DOHH2 (cell line): ENCODE results near the gene FBN1.

Experiments
- H3F3A ChIP-seq: fragments of 200-600 bp; sonication (generic), shearing (Covaris generic); 2 replicates; pipeline ENCODE4 v1.6.0; 2016; ENCODE audit warnings: antibody characterized with exemption, mild to moderate bottlenecking; ENCODE audit not compliant: control insufficient read depth, insufficient read depth
- H3K27ac ChIP-seq: fragments of 200-600 bp; sonication (generic); 2 replicates; pipeline ENCODE4 v1.5.1; 2014; ENCODE audit warnings: low read depth, mild to moderate bottlenecking, low read length, moderate library complexity
- H3K27me3 ChIP-seq: fragments of 200-600 bp; sonication (generic); 2 replicates; pipeline ENCODE4 v1.6.1; 2014; ENCODE audit warnings: mild to moderate bottlenecking, low read length, mixed read lengths; ENCODE audit not compliant: control insufficient read depth
- H3K36me3 ChIP-seq: fragments of 200-600 bp; sonication (generic); 2 replicates; pipeline ENCODE4 v1.6.1; 2014; ENCODE audit warnings: mild to moderate bottlenecking, low read length, moderate library complexity, mixed read lengths; ENCODE audit not compliant: control insufficient read depth
- H3K4me1 ChIP-seq: fragments of 200-600 bp; sonication (generic); 2 replicates; pipeline ENCODE4 v1.6.1; 2014; ENCODE audit warnings: mild to moderate bottlenecking, low read length, mixed read lengths; ENCODE audit not compliant: control insufficient read depth
- H3K4me2 ChIP-seq: fragments of 200-600 bp; sonication (generic); 2 replicates; pipeline ENCODE4 v1.6.0; 2014; ENCODE audit warnings: mild to moderate bottlenecking, low read length, moderate library complexity
- H3K4me3 ChIP-seq: fragments of 200-600 bp; sonication (generic); 2 replicates; pipeline ENCODE4 v1.5.1; 2014; ENCODE audit warnings: mild to moderate bottlenecking, low read length, mixed read lengths
- H3K79me2 ChIP-seq: fragments of 200-600 bp; sonication (generic); 2 replicates; pipeline ENCODE4 v1.6.1; 2014; ENCODE audit warnings: mild to moderate bottlenecking, low read length, mixed read lengths; ENCODE audit not compliant: control insufficient read depth
- H3K9me2 ChIP-seq: fragments of 200-600 bp; sonication (generic); replicated peaks from 2 replicates; pipeline ENCODE4 v1.6.1; 2014; ENCODE audit warnings: mild to moderate bottlenecking, low read length, mixed read lengths; ENCODE audit not compliant: control insufficient read depth
- H3K9me3 ChIP-seq: fragments of 200-600 bp; sonication (generic); 2 replicates; pipeline ENCODE4 v1.6.1; 2014; ENCODE audit warnings: antibody characterized with exemption, low read length, mixed read lengths; ENCODE audit not compliant: control insufficient read depth, insufficient read depth
- H4K20me1 ChIP-seq: fragments of 200-600 bp; sonication (generic); 2 replicates; pipeline ENCODE4 v1.6.0; 2014; ENCODE audit warnings: low read depth, mild to moderate bottlenecking, antibody characterized with exemption, low read length, moderate library complexity; ENCODE audit not compliant: control insufficient read depth, insufficient read depth
- CTCF ChIP-seq: fragments of 200-600 bp; sonication (generic); IDR thresholded peaks from one replicate; pipeline ENCODE4 v1.5.1; 2014; ENCODE audit warnings: antibody characterized with exemption, mild to moderate bottlenecking, low read depth, low read length; ENCODE audit not compliant: poor library complexity, severe bottlenecking
- EZH2phosphoT487 ChIP-seq: fragments of 200-600 bp; sonication (generic); IDR thresholded peaks from 2 replicates; pipeline ENCODE4 v1.6.1; 2017; ENCODE audit warnings: borderline replicate concordance, mild to moderate bottlenecking, antibody characterized with exemption, low read length, moderate library complexity, mixed read lengths

Gene FBN1

GRCh38 chr15:48493763-48494225, 151.7 kb downstream of the FBN1 start:
- Histone ChIP-seq H3K4me3 (no peak overlapping the region), H3K9me2 (no peaks in the 10 kb centered on the region), H3K27me3 (no peaks in the 10 kb centered on the region), H3K27ac (no peak overlapping the region), H3K4me2 (no peak overlapping the region), H3F3A (no peaks in the 10 kb centered on the region), H4K20me1 (no peaks in the 10 kb centered on the region), H3K79me2 (no peaks in the 10 kb centered on the region), H3K9me3 (no peaks in the 10 kb centered on the region), H3K4me1 (no peaks in the 10 kb centered on the region), H3K36me3 (no peaks in the 10 kb centered on the region)
- TF ChIP-seq EZH2phosphoT487, result no peak
- no peak for TF ChIP-seq CTCF

GRCh38 chr15:48493084-48493762, 152.3 kb downstream of the FBN1 start:
- no peaks in the 10 kb centered on the region for H3K4me1 ChIP-seq
- H3F3A ChIP-seq, result no peaks in the 10 kb centered on the region
- no peaks in the 10 kb centered on the region for H4K20me1 ChIP-seq
- no peaks in the 10 kb centered on the region for H3K79me2 ChIP-seq
- no peaks in the 10 kb centered on the region for H3K36me3 ChIP-seq
- H3K4me2 ChIP-seq, result no peak overlapping the region
- TF ChIP-seq CTCF, result no peak
- TF ChIP-seq EZH2phosphoT487, result no peak
- no peaks in the 10 kb centered on the region for H3K9me3 ChIP-seq
- H3K27me3 ChIP-seq, result no peaks in the 10 kb centered on the region
- H3K27ac ChIP-seq, result no peak overlapping the region
- H3K9me2 ChIP-seq, result no peaks in the 10 kb centered on the region
- no peak overlapping the region for H3K4me3 ChIP-seq

- Histone ChIP-seq H3K27ac (no peak overlapping the region), H3K4me2 (no peak overlapping the region)
These were observed 159.3 kb downstream of the FBN1 start for GRCh38 chr15:48486228-48486627.

More at GRCh38 chr15:48486228-48486627, 159.3 kb downstream of the FBN1 start:
- no peak overlapping the region for H3K4me3 ChIP-seq
- H3F3A ChIP-seq, result no peaks in the 10 kb centered on the region
- H3K36me3 ChIP-seq, result no peaks in the 10 kb centered on the region
- no peaks in the 10 kb centered on the region for H3K9me3 ChIP-seq
- H3K27me3 ChIP-seq, result peaks cover 10% of the 10 kb centered on the region
- no peaks in the 10 kb centered on the region for H3K79me2 ChIP-seq
- no peaks in the 10 kb centered on the region for H4K20me1 ChIP-seq
- no peaks in the 10 kb centered on the region for H3K9me2 ChIP-seq
- H3K4me1 ChIP-seq, result no peaks in the 10 kb centered on the region
- TF ChIP-seq CTCF, result no peak
- TF ChIP-seq EZH2phosphoT487, result no peak
